Esophagus mucosa (tissue), 1 donor: ENCODE data around the gene CSPG4. TPM values are rescaled to one million over a fixed set of nuclear protein-coding genes. Genes with fewer than 3 reads are reported as not detected.
A peak's percentile ranks its signal among the peaks of the same experiment; 100 is the strongest.
"Not testable (repeated sequence)": the region's sequence is repeated elsewhere in the genome, so short reads cannot be mapped to it uniquely, and the experiment has no call there.

Source experiments
- ATAC-seq: fragments of 200-7000 bp; cut with Tn5 transposase; one replicate; pipeline ENCODE4 v1.9.1; 2020
- total RNA-seq: library from RNA; stranded (reverse); gene quantifications from one replicate; pipeline ENCODE4 v1.2.4, GENCODE V29; 2023
- donor health status: DM: yes; HTN: yes; CAD: no.

Gene CSPG4
- total RNA-seq, 1 donor from 2014 or later: 1.9 TPM

- ATAC-seq: no peak
These were observed 12.5 kb upstream of the CSPG4 start for GRCh38 chr15:75725006-75725718.

GRCh38 chr15:75723847-75724660, 11.4 kb upstream of the CSPG4 start:
- ATAC-seq: peak; percentile 81

- ATAC-seq: peak; percentile 2
These were observed 10.7 kb upstream of the CSPG4 start for GRCh38 chr15:75723171-75723846.

- peak; percentile 1 for ATAC-seq
These were observed 9.5 kb upstream of the CSPG4 start for GRCh38 chr15:75721923-75722870.

- ATAC-seq: no peak
These were observed 8.9 kb upstream of the CSPG4 start for GRCh38 chr15:75721480-75721922.

- ATAC-seq: peak; percentile 59
These were observed 8.3 kb upstream of the CSPG4 start for GRCh38 chr15:75720787-75721479.

- ATAC-seq: no peak
These were observed 7.6 kb upstream of the CSPG4 start for GRCh38 chr15:75720297-75720696.

GRCh38 chr15:75718328-75718727, 5.7 kb upstream of the CSPG4 start:
- ATAC-seq: no peak

GRCh38 chr15:75717001-75717400, 4.4 kb upstream of the CSPG4 start:
- not testable (repeated sequence) for ATAC-seq

- peak; percentile 46 for ATAC-seq
These were observed 3.8 kb upstream of the CSPG4 start for GRCh38 chr15:75716249-75716950.

GRCh38 chr15:75715312-75715832, 2.7 kb upstream of the CSPG4 start:
- not testable (repeated sequence) for ATAC-seq

GRCh38 chr15:75714195-75714594, 1.5 kb upstream of the CSPG4 start:
- no peak for ATAC-seq

GRCh38 chr15:75713338-75713895, 769 bp upstream of the CSPG4 start:
- ATAC-seq: no peak

GRCh38 chr15:75711495-75711894, 1.2 kb downstream of the CSPG4 start:
- peak; percentile 18 for ATAC-seq

GRCh38 chr15:75710874-75711273, 1.8 kb downstream of the CSPG4 start:
- ATAC-seq: not testable (repeated sequence)

GRCh38 chr15:75709458-75709857, 3.2 kb downstream of the CSPG4 start:
- not testable (repeated sequence) for ATAC-seq

GRCh38 chr15:75706682-75706954, 6.0 kb downstream of the CSPG4 start:
- ATAC-seq: no peak

- no peak for ATAC-seq
These were observed 6.6 kb downstream of the CSPG4 start for GRCh38 chr15:75705854-75706681.

- ATAC-seq: not testable (repeated sequence)
These were observed 7.3 kb downstream of the CSPG4 start for GRCh38 chr15:75705375-75705774.
